ENCODE measurements around the gene ST8SIA5. TPM values are rescaled to one million over a fixed set of nuclear protein-coding genes. Genes with fewer than 3 reads are reported as not detected.

ST8SIA5 gene
- total RNA-seq, 2 experiments from 2014 or later, result not detected

- no peak for DNase-seq
- intact Hi-C loops (cut with DNase I, micrococcal nuclease), result no loop called here
- Mint-ChIP-seq H3K9me3 (ENCODE audit: low read depth) (no peaks in the 10 kb centered on the region), H3K4me1 (no peaks in the 10 kb centered on the region), H3K27me3 (no peaks in the 10 kb centered on the region), H3K4me3 (no peak overlapping the region), H3K36me3 (ENCODE audit: low read depth) (no peaks in the 10 kb centered on the region), H3K27ac (no peak overlapping the region)
- POLR2A ChIA-PET, result no interaction called here
- CTCF ChIA-PET, result interaction anchor here (0.8 to 7.8 kb wide), 8 partner anchors 10 to 513 kb away, joined by 3 to 84 read pairs (median 4); a partner anchor contains a TSS
- ATAC-seq, result no peak
These were observed 95.7 kb downstream of the ST8SIA5 start for GRCh38 chr18:46660957-46661749.

GRCh38 chr18:46659484-46659883, 97.4 kb downstream of the ST8SIA5 start:
- ATAC-seq (no peak), DNase-seq (no peak)
- Mint-ChIP-seq H3K4me3 (no peak overlapping the region), H3K27me3 (no peaks in the 10 kb centered on the region), H3K9me3 (ENCODE audit: low read depth) (no peaks in the 10 kb centered on the region), H3K4me1 (no peaks in the 10 kb centered on the region), H3K36me3 (ENCODE audit: low read depth) (no peaks in the 10 kb centered on the region), H3K27ac (no peak overlapping the region)
- CTCF ChIA-PET, result interaction anchor here (2.5 to 7.8 kb wide), 3 partner anchors 105 to 512 kb away, joined by 15 to 84 read pairs (median 21); no protein-coding TSS in a partner anchor
- intact Hi-C loops (cut with DNase I, micrococcal nuclease), result loop anchor here (5.0 to 10.0 kb wide), 3 partner anchors 102 to 255 kb away; no protein-coding TSS in a partner anchor
- POLR2A ChIA-PET, result no interaction called here

GRCh38 chr18:46657115-46657955, 99.5 kb downstream of the ST8SIA5 start, which contains the start of gene LOXHD1:
Gene LOXHD1, minus strand, starts transcription at chr18:46657220. Its CDS starts 187 bp downstream, at chr18:46657033.
- no peak within 1 kb of the TSS for H3K27ac Mint-ChIP-seq
- H3K4me1 Mint-ChIP-seq, result no peaks in the 10 kb centered on the region
- H3K9me3 Mint-ChIP-seq (ENCODE audit: low read depth), result no peaks in the 10 kb centered on the region
- no peaks in the 10 kb centered on the region for H3K27me3 Mint-ChIP-seq
- CTCF ChIA-PET, result interaction anchor here (0.5 to 7.8 kb wide), 53 partner anchors 8 to 991 kb away, joined by 3 to 84 read pairs (median 4); a partner anchor contains a TSS
- intact Hi-C loops (cut with DNase I, micrococcal nuclease), result loop anchor here (5.0 to 10.0 kb wide), 3 partner anchors 100 to 253 kb away; no protein-coding TSS in a partner anchor
- H3K36me3 Mint-ChIP-seq (ENCODE audit: low read depth), result no peaks in the 10 kb centered on the region
- ATAC-seq, result no peak
- POLR2A ChIA-PET, result interaction anchor here (0.6 kb wide), 1 partner anchor 833 kb away, joined by 3 read pairs; no protein-coding TSS in a partner anchor
- H3K4me3 Mint-ChIP-seq, result no peak within 1 kb of the TSS
- no peak for DNase-seq

GRCh38 chr18:46656326-46657114, 100.3 kb downstream of the ST8SIA5 start:
- POLR2A ChIA-PET, result no interaction called here
- intact Hi-C loops (cut with DNase I, micrococcal nuclease), result loop anchor here (5.0 to 10.0 kb wide), 3 partner anchors 99 to 252 kb away; no protein-coding TSS in a partner anchor
- Mint-ChIP-seq H3K27ac (no peak overlapping the region), H3K4me3 (no peak overlapping the region), H3K4me1 (no peaks in the 10 kb centered on the region), H3K27me3 (no peaks in the 10 kb centered on the region), H3K36me3 (ENCODE audit: low read depth) (no peaks in the 10 kb centered on the region), H3K9me3 (ENCODE audit: low read depth) (no peaks in the 10 kb centered on the region)
- DNase-seq (no peak), ATAC-seq (no peak)
- CTCF ChIA-PET, result interaction anchor here (0.9 to 7.8 kb wide), 4 partner anchors 10 to 509 kb away, joined by 3 to 84 read pairs (median 10); no protein-coding TSS in a partner anchor

- ATAC-seq (no peak), DNase-seq (no peak)
- Mint-ChIP-seq H3K36me3 (ENCODE audit: low read depth) (no peaks in the 10 kb centered on the region), H3K9me3 (ENCODE audit: low read depth) (no peaks in the 10 kb centered on the region), H3K4me1 (no peaks in the 10 kb centered on the region), H3K27me3 (no peaks in the 10 kb centered on the region), H3K4me3 (no peak overlapping the region), H3K27ac (no peak overlapping the region)
- CTCF ChIA-PET, result no interaction called here
- intact Hi-C loops (cut with DNase I, micrococcal nuclease), result loop anchor here in 1 of 2 experiments (10.0 kb wide), 1 partner anchor 248 kb away; no protein-coding TSS in a partner anchor
- POLR2A ChIA-PET, result no interaction called here
These were observed 104.5 kb downstream of the ST8SIA5 start for GRCh38 chr18:46652372-46652771.

GRCh38 chr18:46650681-46651080, 106.2 kb downstream of the ST8SIA5 start:
- no peaks in the 10 kb centered on the region for H3K4me1 Mint-ChIP-seq
- H3K27me3 Mint-ChIP-seq, result no peaks in the 10 kb centered on the region
- H3K36me3 Mint-ChIP-seq (ENCODE audit: low read depth), result no peaks in the 10 kb centered on the region
- ChIA-PET POLR2A (no interaction called here), CTCF (no interaction called here)
- intact Hi-C loops (cut with DNase I, micrococcal nuclease), result loop anchor here in 1 of 2 experiments (10.0 kb wide), 1 partner anchor 246 kb away; no protein-coding TSS in a partner anchor
- H3K9me3 Mint-ChIP-seq (ENCODE audit: low read depth), result no peaks in the 10 kb centered on the region
- no peak overlapping the region for H3K4me3 Mint-ChIP-seq
- ATAC-seq (no peak), DNase-seq (no peak)
- no peak overlapping the region for H3K27ac Mint-ChIP-seq

GRCh38 chr18:46649071-46649862, 107.6 kb downstream of the ST8SIA5 start:
- Mint-ChIP-seq H3K9me3 (ENCODE audit: low read depth) (no peaks in the 10 kb centered on the region), H3K27ac (no peak overlapping the region)

GRCh38 chr18:46646468-46646867, 110.4 kb downstream of the ST8SIA5 start:
- Mint-ChIP-seq H3K27ac (no peak overlapping the region), H3K4me3 (no peak overlapping the region), H3K36me3 (ENCODE audit: low read depth) (no peaks in the 10 kb centered on the region), H3K4me1 (no peaks in the 10 kb centered on the region), H3K9me3 (ENCODE audit: low read depth) (no peaks in the 10 kb centered on the region), H3K27me3 (no peaks in the 10 kb centered on the region)
- ATAC-seq (no peak), DNase-seq (no peak)
- CTCF ChIA-PET, result interaction anchor here (0.8 to 1.2 kb wide), 3 partner anchors 8 to 11 kb away, joined by 3 to 4 read pairs (median 4); partner anchors contain the start of gene LOXHD1
- POLR2A ChIA-PET, result no interaction called here
- intact Hi-C loops (cut with DNase I, micrococcal nuclease), result no loop called here

More at GRCh38 chr18:46649071-46649862, 107.6 kb downstream of the ST8SIA5 start:
- intact Hi-C loops (cut with DNase I, micrococcal nuclease), result no loop called here
- Mint-ChIP-seq H3K36me3 (ENCODE audit: low read depth) (no peaks in the 10 kb centered on the region), H3K4me1 (no peaks in the 10 kb centered on the region), H3K27me3 (no peaks in the 10 kb centered on the region), H3K4me3 (no peak overlapping the region)
- DNase-seq, result no peak
- POLR2A ChIA-PET, result no interaction called here
- CTCF ChIA-PET, result interaction anchor here (0.9 kb wide), 1 partner anchor 9 kb away, joined by 4 read pairs; no protein-coding TSS in a partner anchor
- no peak for ATAC-seq

- intact Hi-C loops (cut with DNase I, micrococcal nuclease), result no loop called here
- no peaks in the 10 kb centered on the region for H3K27me3 Mint-ChIP-seq
- H3K9me3 Mint-ChIP-seq (ENCODE audit: low read depth), result no peaks in the 10 kb centered on the region
- no peak overlapping the region for H3K4me3 Mint-ChIP-seq
- ATAC-seq (no peak), DNase-seq (no peak)
- CTCF ChIA-PET, result interaction anchor here (0.6 to 0.7 kb wide), 2 partner anchors 55 to 1091 kb away, joined by 3 read pairs; no protein-coding TSS in a partner anchor
- POLR2A ChIA-PET, result no interaction called here
- no peaks in the 10 kb centered on the region for H3K4me1 Mint-ChIP-seq
- H3K27ac Mint-ChIP-seq, result no peak overlapping the region
- H3K36me3 Mint-ChIP-seq (ENCODE audit: low read depth), result no peaks in the 10 kb centered on the region
These were observed 114.3 kb downstream of the ST8SIA5 start for GRCh38 chr18:46642561-46642960.

GRCh38 chr18:46641917-46642316, 114.9 kb downstream of the ST8SIA5 start:
- ChIA-PET POLR2A (no interaction called here), CTCF (no interaction called here)
- H3K4me1 Mint-ChIP-seq, result no peaks in the 10 kb centered on the region
- no peak overlapping the region for H3K27ac Mint-ChIP-seq
- no peaks in the 10 kb centered on the region for H3K27me3 Mint-ChIP-seq
- ATAC-seq (no peak), DNase-seq (no peak)
- no peaks in the 10 kb centered on the region for H3K9me3 Mint-ChIP-seq (ENCODE audit: low read depth)
- no peaks in the 10 kb centered on the region for H3K36me3 Mint-ChIP-seq (ENCODE audit: low read depth)
- intact Hi-C loops (cut with DNase I, micrococcal nuclease), result no loop called here
- H3K4me3 Mint-ChIP-seq, result no peak overlapping the region

All from activated CD4-positive, alpha-beta T cell treated with anti-CD3 and anti-CD28 coated beads for 36 hours (primary cell).